Head of caudate nucleus (tissue), 42 donors: ENCODE results near the gene SMIM33.
"Not testable (repeated sequence)": the region's sequence is repeated elsewhere in the genome, so short reads cannot be mapped to it uniquely, and the experiment has no call there.

Experiments
- DNase-seq, 42 donors: peaks; one replicate each; pipeline versions ENCODE4 v3.0.0 to v3.0.0-alpha.2; 2020 to 2021; ENCODE audit warnings: mixed read lengths in 7 of 42
- intact Hi-C: fragments of 100-400 bp; cut with DNase I; formaldehyde crosslinking; loops from one replicate; pipeline ENCODE4 v1.15.0; 2022

SMIM33 gene

GRCh38 chr5:139512786-139513390 is 42.1 kb downstream of the SMIM33 start:
- DNase-seq: no peak
- intact Hi-C loops: no loop called here

- intact Hi-C loops: not testable (repeated sequence)
- DNase-seq: peak; percentile 21 to 87 (median 74)
Observed at GRCh38 chr5:139513434-139513833, 42.6 kb downstream of the SMIM33 start.

- peak in 40 of 42 donors; percentile 14 to 90 (median 58) for DNase-seq
- intact Hi-C loops: no loop called here
Observed at GRCh38 chr5:139513852-139514485, 43.2 kb downstream of the SMIM33 start.

- intact Hi-C loops: no loop called here
Observed at GRCh38 chr5:139514486-139514856, 43.7 kb downstream of the SMIM33 start.

GRCh38 chr5:139517683-139518564 is 47.1 kb downstream of the SMIM33 start:
- peak; percentile 80 to 97 (median 93) for DNase-seq
- intact Hi-C loops: loop anchor here (5.0 kb wide), 1 partner anchor 96 kb away; no protein-coding TSS in a partner anchor

More at GRCh38 chr5:139514486-139514856, 43.7 kb downstream of the SMIM33 start:
- DNase-seq: no peak
